Measurements from ENCODE around the gene HOXC13.

HOXC13 gene

DNA sequence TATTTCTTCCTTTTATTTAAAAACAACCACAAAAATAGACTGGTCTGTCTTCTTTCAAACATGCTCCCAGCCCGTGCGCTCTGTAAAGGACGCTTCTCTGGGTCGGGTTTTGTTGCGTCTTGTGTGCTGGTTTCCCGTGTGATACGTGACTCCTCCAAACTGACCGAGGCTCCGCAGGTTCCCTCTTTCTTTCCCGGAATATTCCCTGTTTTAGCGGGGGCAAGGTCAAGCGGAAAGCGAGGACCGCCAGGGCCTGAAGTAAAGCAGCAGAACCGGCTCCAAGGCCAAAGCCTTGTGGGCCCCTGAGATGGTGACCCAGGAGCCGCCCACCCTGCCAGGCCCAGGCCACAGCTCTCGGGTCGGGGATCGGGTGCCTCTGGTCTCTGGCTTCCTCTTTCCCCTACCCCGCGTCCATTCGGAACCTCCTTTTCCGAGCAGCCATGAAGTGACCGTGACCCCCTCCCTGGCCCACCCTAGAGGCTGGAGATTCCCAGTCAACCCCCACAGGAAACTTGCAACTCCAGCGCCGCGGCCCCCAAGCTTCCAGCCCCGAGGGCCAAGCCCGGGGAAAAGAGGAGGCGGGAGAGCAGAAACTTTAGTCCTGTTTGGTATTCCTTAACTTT lies 45.4 kb downstream of the HOXC13 start:
- TF ChIP-seq, protein P1, sequence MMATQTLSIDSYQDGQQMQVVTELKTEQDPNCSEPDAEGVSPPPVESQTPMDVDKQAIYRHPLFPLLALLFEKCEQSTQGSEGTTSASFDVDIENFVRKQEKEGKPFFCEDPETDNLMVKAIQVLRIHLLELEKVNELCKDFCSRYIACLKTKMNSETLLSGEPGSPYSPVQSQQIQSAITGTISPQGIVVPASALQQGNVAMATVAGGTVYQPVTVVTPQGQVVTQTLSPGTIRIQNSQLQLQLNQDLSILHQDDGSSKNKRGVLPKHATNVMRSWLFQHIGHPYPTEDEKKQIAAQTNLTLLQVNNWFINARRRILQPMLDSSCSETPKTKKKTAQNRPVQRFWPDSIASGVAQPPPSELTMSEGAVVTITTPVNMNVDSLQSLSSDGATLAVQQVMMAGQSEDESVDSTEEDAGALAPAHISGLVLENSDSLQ (IDR thresholded peaks at IDR 0.05), result no peak
- TF ChIP-seq LEF1 (IDR thresholded peaks at IDR 0.05; ENCODE audit: borderline replicate concordance) (no peak), FOXM1 (IDR thresholded peaks at IDR 0.05; ENCODE audit: borderline replicate concordance) (no peak)
- POLR2A ChIA-PET, result interaction anchor here (1.3 kb wide), 1 partner anchor 15 kb away, joined by 4 read pairs; no protein-coding TSS in a partner anchor
- DNase-seq (ENCODE audit: extremely low spot score), result no peak
- CTCF ChIA-PET, result interaction anchor here (1.2 to 5.6 kb wide), 7 partner anchors 7 to 224 kb away, joined by 3 to 44 read pairs (median 8); partner anchors contain the start of genes HOXC5 and HOXC9

DNA sequence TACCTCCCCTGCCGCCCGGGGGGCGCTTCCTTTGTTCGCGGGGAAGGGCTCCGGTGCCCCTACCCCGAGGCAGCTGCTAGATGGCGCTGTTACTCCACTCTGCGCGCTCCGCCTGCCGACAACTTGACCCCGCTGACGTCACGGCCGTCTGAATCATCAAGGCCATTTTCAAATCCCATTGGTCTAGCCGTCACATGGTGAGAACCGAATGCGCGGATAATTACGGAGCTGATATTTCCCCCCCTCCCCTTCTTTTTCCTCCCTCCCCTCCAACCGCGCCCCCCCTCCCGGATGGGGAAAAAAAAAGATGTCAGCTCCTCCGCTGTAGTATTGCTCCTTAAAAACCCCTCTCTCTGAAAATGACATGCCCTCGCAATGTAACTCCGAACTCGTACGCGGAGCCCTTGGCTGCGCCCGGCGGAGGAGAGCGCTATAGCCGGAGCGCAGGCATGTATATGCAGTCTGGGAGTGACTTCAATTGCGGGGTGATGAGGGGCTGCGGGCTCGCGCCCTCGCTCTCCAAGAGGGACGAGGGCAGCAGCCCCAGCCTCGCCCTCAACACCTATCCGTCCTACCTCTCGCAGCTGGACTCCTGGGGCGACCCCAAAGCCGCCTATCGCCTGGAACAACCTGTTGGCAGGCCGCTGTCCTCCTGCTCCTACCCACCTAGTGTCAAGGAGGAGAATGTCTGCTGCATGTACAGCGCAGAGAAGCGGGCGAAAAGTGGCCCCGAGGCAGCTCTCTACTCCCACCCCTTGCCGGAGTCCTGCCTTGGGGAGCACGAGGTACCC lies 46.5 kb downstream of the HOXC13 start, which contains the start of gene HOXC10:
HOXC10 (plus strand) TSS at position 246 of the 791 bp plus-strand sequence; CDS start at position 360, 114 bp downstream.
- no peak for TF ChIP-seq SUZ12 (IDR thresholded peaks at IDR 0.05)
- TF ChIP-seq CTBP1 (IDR thresholded peaks at IDR 0.05; ENCODE audit: borderline replicate concordance), result no peak
- TF ChIP-seq SP1 (IDR thresholded peaks at IDR 0.05), result no peak
- POLR2A ChIA-PET, result interaction anchor here (0.5 to 4.9 kb wide), 11 partner anchors 12 to 223 kb away, joined by 3 to 69 read pairs (median 4); partner anchors contain the start of genes HOXC11 and HOXC9
- CTCF ChIA-PET, result interaction anchor here (0.6 to 5.6 kb wide), 40 partner anchors 9 to 357 kb away, joined by 3 to 44 read pairs (median 3); partner anchors contain the start of genes HOXC4, HOXC5, HOXC6 and HOXC8
- DNase-seq (ENCODE audit: extremely low spot score), result peak; percentile 85

DNA sequence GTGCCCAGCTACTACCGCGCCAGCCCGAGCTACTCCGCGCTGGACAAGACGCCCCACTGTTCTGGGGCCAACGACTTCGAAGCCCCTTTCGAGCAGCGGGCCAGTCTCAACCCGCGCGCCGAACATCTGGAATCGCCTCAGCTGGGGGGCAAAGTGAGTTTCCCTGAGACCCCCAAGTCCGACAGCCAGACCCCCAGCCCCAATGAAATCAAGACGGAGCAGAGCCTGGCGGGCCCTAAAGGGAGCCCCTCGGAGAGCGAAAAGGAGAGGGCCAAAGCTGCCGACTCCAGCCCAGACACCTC lies 47.0 kb downstream of the HOXC13 start:
- no peak for DNase-seq (ENCODE audit: extremely low spot score)
- CTCF ChIA-PET, result interaction anchor here (0.6 to 5.6 kb wide), 12 partner anchors 13 to 230 kb away, joined by 3 to 44 read pairs (median 5); partner anchors contain the start of gene HOXC9
- TF ChIP-seq FOXM1 (IDR thresholded peaks at IDR 0.05; ENCODE audit: borderline replicate concordance) (no peak), L3MBTL2 (conservative IDR thresholded peaks at IDR 0.05) (peak; percentile 64), ZNF384 (IDR thresholded peaks at IDR 0.05) (no peak)
- POLR2A ChIA-PET, result interaction anchor here (0.5 to 4.9 kb wide), 10 partner anchors 10 to 222 kb away, joined by 3 to 69 read pairs (median 4); partner anchors contain the start of genes HOXC5 and HOXC9

DNA sequence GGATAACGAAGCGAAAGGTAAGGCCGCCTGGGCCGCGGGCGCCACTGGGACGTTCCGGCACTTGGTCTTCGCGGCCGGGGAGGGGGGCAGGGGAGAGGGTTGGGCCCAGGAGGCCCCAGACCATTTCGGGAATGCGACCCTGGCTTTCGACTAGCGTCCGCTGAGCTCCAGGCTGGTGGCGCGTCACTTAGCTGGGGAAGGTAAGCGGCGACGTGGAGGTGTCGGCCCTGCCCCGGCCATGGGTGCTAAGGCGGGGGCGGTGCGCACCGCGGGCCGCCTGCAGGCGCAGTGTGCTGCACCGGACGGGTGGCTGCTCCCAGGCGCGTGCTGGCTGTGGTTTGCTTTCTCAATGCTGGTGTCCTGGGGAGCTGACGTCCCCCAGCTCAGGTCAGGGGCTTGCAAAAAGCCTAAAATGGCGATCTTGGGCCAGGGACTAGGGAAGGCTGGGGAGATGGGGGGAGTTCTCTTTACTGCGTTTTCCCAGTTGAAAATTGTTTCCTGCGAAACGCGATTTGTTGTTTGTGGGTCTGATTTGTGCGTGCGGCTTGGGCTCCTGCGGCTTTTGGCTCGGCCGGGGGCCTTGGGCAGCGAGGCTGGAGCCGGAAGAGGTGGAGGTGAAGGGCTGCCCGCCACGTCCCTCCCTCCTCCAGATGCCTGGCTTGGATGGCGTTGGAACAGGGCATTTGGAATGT lies 47.5 kb downstream of the HOXC13 start:
- ChIA-PET POLR2A (interaction anchor here (0.5 to 4.9 kb wide), 5 partner anchors 10 to 47 kb away, joined by 3 to 69 read pairs (median 3); partner anchors contain the start of genes HOXC5 and HOXC9), CTCF (interaction anchor here (0.5 to 5.6 kb wide), 12 partner anchors 12 to 241 kb away, joined by 3 to 44 read pairs (median 5); partner anchors contain the start of gene HOXC9)
- no peak for TF ChIP-seq HDGF (IDR thresholded peaks at IDR 0.05; ENCODE audit: borderline replicate concordance)
- no peak for TF ChIP-seq ARNT (IDR thresholded peaks at IDR 0.05)
- TF ChIP-seq CTBP1 (IDR thresholded peaks at IDR 0.05; ENCODE audit: borderline replicate concordance), result peak; percentile 33; the same call in 1 of the 2 replicates
- TF ChIP-seq NFRKB (IDR thresholded peaks at IDR 0.05), result no peak
- no peak for TF ChIP-seq ELF4 (IDR thresholded peaks at IDR 0.05)
- no peak for TF ChIP-seq LEF1 (IDR thresholded peaks at IDR 0.05; ENCODE audit: borderline replicate concordance)
- TF ChIP-seq, protein P1 (IDR thresholded peaks at IDR 0.05), result no peak
- no peak for DNase-seq (ENCODE audit: extremely low spot score)

DNA sequence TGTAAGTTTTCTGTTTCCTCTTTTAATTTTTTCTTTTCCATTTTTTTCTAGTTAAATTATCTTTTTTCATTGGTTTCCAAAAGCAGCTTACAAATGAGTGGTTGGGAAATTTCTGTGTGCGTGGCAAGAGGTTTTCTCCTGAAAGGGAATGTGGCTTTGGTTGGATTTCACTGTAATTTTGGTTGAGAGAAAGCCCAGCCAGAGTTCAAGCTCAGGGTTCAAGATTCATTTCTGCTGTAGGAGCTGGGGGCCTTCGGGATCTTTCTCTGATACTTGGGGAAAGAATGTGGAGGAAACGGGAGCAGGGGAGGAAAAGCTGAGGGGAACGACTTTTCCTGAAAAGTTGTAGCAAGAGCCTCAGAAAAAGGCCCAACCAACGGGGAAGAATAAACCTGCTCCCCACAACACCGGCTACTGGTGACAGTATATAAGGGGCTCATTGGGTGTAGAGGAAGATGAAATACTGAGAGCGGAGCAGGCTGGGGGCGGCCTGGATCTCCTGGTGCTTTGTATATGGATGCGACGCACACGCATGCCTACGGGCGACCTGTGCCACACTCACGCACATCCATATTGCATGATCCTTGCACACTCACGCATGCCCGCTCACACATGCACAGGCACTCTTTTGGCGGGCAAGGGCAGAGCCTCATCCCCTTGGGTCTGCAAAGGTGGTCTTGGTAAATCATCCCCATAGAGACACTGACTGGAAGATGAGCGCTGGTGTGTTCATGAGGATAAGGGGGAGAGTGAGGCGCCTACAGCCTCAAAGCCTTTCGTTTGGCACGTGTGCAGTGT lies 48.3 kb downstream of the HOXC13 start:
- DNase-seq (ENCODE audit: extremely low spot score), result no peak
- TF ChIP-seq HDGF (IDR thresholded peaks at IDR 0.05; ENCODE audit: borderline replicate concordance) (no peak), FOXK2 (IDR thresholded peaks at IDR 0.05) (no peak), ELF4 (IDR thresholded peaks at IDR 0.05) (no peak), FOXA1 (IDR thresholded peaks at IDR 0.05) (no peak), LEF1 (IDR thresholded peaks at IDR 0.05; ENCODE audit: borderline replicate concordance) (no peak), SP1 (IDR thresholded peaks at IDR 0.05) (no peak), ZNF384 (IDR thresholded peaks at IDR 0.05) (no peak), BHLHE40 (IDR thresholded peaks at IDR 0.05; ENCODE audit: borderline replicate concordance) (no peak), ARNT (IDR thresholded peaks at IDR 0.05) (no peak), SUZ12 (IDR thresholded peaks at IDR 0.05) (no peak)
- TF ChIP-seq, protein P1 (IDR thresholded peaks at IDR 0.05), result no peak
- ChIA-PET CTCF (interaction anchor here (1.0 to 5.6 kb wide), 7 partner anchors 12 to 228 kb away, joined by 3 to 44 read pairs (median 20); partner anchors contain the start of genes HOXC13 and HOXC9), POLR2A (interaction anchor here (0.8 to 4.9 kb wide), 4 partner anchors 12 to 310 kb away, joined by 3 to 69 read pairs (median 4); partner anchors contain the start of genes HOXC5, HOXC8 and HOXC9)

Data from HEK293T (cell line).